Ovary (tissue), 9 donors: ENCODE measurements around the gene EEFSEC. TPM values are rescaled to one million over a fixed set of nuclear protein-coding genes. Genes with fewer than 3 reads are reported as not detected.

ENCODE experiments used
- DNase-seq, 5 donors: peaks; one replicate each; pipeline ENCODE4 v3.0.0-alpha.2; 2019 to 2020
- H3K27ac ChIP-seq, 2 donors: fragments of 200-600 bp; one replicate each; pipeline versions ENCODE4 v1.5.1 to v1.8.0; 2019 to 2022
- H3K27me3 ChIP-seq: fragments of 200-600 bp; one replicate; pipeline ENCODE4 v1.8.0; 2022
- H3K36me3 ChIP-seq: fragments of 200-600 bp; sonication (generic); one replicate; pipeline ENCODE4 v1.5.1; 2019
- H3K4me1 ChIP-seq: one replicate; pipeline ENCODE4 v1.8.1; 2013; ENCODE audit warnings: mild to moderate bottlenecking, moderate library complexity; ENCODE audit not compliant: insufficient read depth
- H3K4me3 ChIP-seq: fragments of 200-600 bp; sonication (generic); one replicate; pipeline ENCODE4 v1.5.1; 2017
- H3K9me3 ChIP-seq, 2 donors: fragments of 200-600 bp in 1 of 2; sonication (generic) in 1 of 2; one replicate each; pipeline versions ENCODE4 v1.5.1 to v1.8.1; 2013 to 2019; ENCODE audit warnings: mild to moderate bottlenecking in 1 of 2, moderate library complexity in 1 of 2
- EP300 ChIP-seq: sonication (generic); formaldehyde crosslinking; IDR thresholded peaks from one replicate; pipeline ENCODE4 v1.6.1; 2017; ENCODE audit warnings: antibody characterized with exemption
- POLR2A ChIP-seq: fragments of 450-650 bp; IDR thresholded peaks from one replicate; pipeline ENCODE4 v1.6.1; 2017; ENCODE audit warnings: antibody characterized with exemption, mild to moderate bottlenecking, moderate library complexity
- WGBS, 3 donors: extraction: QIAGEN DNeasy Blood & Tissue Kit in 1 of 3; methylation state at CpG; one replicate each; pipeline versions ENCODE4 v1.1.5 to v1.1.7; 2013 to 2017; 5-methylcytosine and 5-hydroxymethylcytosine counted together
- intact Hi-C, 4 donors: fragments of 100-400 bp; cut with DNase I; formaldehyde crosslinking; loops; one replicate each; pipeline versions ENCODE4 v1.11.0 to v1.15.1; 2022 to 2023
- polyA plus RNA-seq, 2 donors: library from polyadenylated mRNA; stranded (reverse); fragments of 200-250 nt in 1 of 2; fragments of 350-450 nt in 1 of 2; fragmentation: Illumina TruSeq in 1 of 2; extraction: RNeasy Lipid Tissue Mini Kit (QIAGEN cat#74804) in 1 of 2; gene quantifications; one replicate each; pipeline ENCODE4 v1.2.3, GENCODE V29; 2013 to 2014
- total RNA-seq, 7 donors: library from RNA; depleted of rRNA in 2 of 7; stranded (reverse); fragments of >200 nt in 2 of 7; fragmentation: NEBNext Ultra II Directional in 3 of 7; extraction: Animal tissue kit (Norgen Biotek cat#: 25700) in 3 of 7; gene quantifications; one replicate each; pipeline versions ENCODE4 v1.1.0 to v1.2.4, GENCODE V29; 2016 to 2023
- TF ChIP-seq, protein P1 (sequence below), 3 donors: fragments of 450-650 bp in 2 of 3; fragments of 200-600 bp in 1 of 3; IDR thresholded peaks; one replicate each; pipeline versions ENCODE4 v1.5.1 to v1.8.0; 2016 to 2022; ENCODE audit warnings: antibody characterized with exemption in 3 of 3, mild to moderate bottlenecking in 1 of 3
- donor health status: DM: no; HTN: no; CAD: no; lungs with moderate emphysema.
- donor health status: DM: no; HTN: no; CAD: no.
- donor health status: Bipolar disorder and iron deficiency.
- donor health status: DM: yes; HTN: yes; CAD: no.
- donor health status: DM: no; HTN: no; CAD: no.
- donor health status: DM: yes; HTN: yes; CAD: no.

The EEFSEC gene
- total and polyA plus RNA-seq, 9 donors: 6.8 to 21.0 (median 15.4) TPM

DNA sequence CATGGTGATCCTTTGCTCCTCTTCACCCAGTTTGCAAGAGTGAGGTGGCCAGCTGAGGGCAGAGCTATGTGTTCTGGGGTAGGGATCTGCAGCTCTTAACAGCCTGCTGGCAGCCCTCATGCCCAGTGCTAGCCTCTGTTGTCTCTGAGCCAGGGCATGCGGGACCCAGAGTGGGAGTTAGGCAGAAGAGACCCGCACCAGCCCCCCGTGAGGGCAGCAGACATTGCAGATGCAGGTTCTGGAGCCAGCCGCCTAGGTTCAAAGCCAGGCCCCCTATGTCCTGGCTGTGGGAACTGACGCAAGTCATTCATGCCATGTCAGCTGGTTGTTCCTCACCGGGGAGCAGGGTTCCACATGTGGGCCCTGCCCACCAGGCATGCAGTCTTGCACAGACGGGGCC is 238.7 kb downstream of the EEFSEC start:
- no peak for DNase-seq
- H3K9me3 ChIP-seq: no peaks in the 10 kb centered on the region
- intact Hi-C loops: no loop called here
- WGBS, 3 donors: 82 to 97% (median 93%) methylated on average over 3 to 7 of the region's 7 CpGs
- H3K4me1 ChIP-seq: no peaks in the 10 kb centered on the region
- H3K36me3 ChIP-seq: no peaks in the 10 kb centered on the region
- no peaks in the 10 kb centered on the region for H3K27me3 ChIP-seq
- H3K27ac ChIP-seq: no peak overlapping the region
- no peak overlapping the region for H3K4me3 ChIP-seq
- no peak for TF ChIP-seq EP300
- no peak for TF ChIP-seq POLR2A
- TF ChIP-seq, protein P1, sequence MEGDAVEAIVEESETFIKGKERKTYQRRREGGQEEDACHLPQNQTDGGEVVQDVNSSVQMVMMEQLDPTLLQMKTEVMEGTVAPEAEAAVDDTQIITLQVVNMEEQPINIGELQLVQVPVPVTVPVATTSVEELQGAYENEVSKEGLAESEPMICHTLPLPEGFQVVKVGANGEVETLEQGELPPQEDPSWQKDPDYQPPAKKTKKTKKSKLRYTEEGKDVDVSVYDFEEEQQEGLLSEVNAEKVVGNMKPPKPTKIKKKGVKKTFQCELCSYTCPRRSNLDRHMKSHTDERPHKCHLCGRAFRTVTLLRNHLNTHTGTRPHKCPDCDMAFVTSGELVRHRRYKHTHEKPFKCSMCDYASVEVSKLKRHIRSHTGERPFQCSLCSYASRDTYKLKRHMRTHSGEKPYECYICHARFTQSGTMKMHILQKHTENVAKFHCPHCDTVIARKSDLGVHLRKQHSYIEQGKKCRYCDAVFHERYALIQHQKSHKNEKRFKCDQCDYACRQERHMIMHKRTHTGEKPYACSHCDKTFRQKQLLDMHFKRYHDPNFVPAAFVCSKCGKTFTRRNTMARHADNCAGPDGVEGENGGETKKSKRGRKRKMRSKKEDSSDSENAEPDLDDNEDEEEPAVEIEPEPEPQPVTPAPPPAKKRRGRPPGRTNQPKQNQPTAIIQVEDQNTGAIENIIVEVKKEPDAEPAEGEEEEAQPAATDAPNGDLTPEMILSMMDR (IDR thresholded peaks at IDR 0.05): no peak

DNA sequence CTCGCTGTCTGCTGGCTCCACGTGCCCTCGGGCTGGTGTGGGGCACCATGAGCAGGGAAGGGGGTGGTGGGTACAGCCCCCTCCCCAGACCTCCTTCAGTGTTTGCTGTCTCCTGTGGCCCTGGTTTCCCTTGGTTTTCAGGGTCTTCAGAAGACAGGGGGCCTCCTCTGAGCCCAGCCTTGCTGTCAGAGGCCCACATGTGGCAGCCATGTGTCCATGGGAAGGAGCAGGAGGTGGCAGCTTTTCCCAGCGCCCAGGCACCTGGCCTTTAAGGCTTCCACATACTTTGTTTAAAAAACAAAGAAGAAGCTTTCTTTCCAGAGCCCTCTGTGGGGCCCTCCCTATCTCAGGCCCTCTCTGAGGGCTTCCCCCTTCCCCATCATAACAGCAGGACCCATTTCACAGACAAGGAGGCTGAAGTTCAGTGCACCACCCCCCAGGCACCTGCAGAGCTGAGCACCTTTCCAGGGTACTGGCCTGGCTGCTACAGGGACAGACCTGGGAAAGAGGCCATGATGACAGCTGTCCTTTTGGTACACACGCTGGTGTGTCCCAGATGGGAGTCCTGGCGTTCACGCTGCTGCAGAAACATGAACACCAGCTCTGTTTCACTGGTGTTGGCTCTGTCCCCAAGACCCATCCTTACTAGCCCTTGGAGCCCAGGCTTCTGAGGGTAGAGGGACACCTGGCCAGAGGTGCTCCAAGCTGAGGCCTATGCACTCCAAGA is 239.7 kb downstream of the EEFSEC start:
- intact Hi-C loops: no loop called here
- TF ChIP-seq POLR2A (no peak), EP300 (no peak)
- TF ChIP-seq, protein P1 (IDR thresholded peaks at IDR 0.05): no peak
- no peaks in the 10 kb centered on the region for H3K9me3 ChIP-seq
- H3K4me1 ChIP-seq: no peaks in the 10 kb centered on the region
- no peak for DNase-seq
- no peak overlapping the region for H3K4me3 ChIP-seq
- 90 to 99% (median 97%) methylated on average over 7 of the region's 7 CpGs for WGBS, 3 donors
- no peaks in the 10 kb centered on the region for H3K27me3 ChIP-seq
- H3K36me3 ChIP-seq: no peaks in the 10 kb centered on the region
- H3K27ac ChIP-seq: no peak overlapping the region

DNA sequence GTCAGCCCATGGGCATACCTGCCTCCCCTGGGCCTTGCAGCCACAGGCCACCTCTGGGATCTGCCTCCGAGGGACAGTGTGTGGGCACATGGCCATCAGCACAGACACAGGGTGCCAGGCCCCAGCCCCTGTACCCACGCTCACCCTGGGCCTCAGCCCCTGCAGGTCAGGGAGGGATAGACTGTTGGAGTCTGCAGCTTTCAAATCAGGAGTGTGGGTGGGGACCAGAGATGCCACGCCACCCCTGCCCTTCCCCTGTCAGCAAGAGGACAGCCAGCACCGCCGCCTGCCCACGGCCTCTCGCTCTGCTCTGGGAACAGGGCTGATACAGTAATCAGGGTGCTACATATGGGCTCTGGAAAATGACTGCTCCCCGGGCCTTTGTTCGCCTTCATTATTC is 240.8 kb downstream of the EEFSEC start:
- intact Hi-C loops: no loop called here
- TF ChIP-seq, protein P1 (IDR thresholded peaks at IDR 0.05): no peak
- no peak for TF ChIP-seq EP300
- TF ChIP-seq POLR2A: no peak
- no peak for DNase-seq
- no peak overlapping the region for H3K4me3 ChIP-seq
- WGBS, 3 donors: 95 to 99% (median 98%) methylated on average over 9 of the region's 9 CpGs
- H3K27me3 ChIP-seq: no peaks in the 10 kb centered on the region
- H3K9me3 ChIP-seq: no peaks in the 10 kb centered on the region
- H3K36me3 ChIP-seq: no peaks in the 10 kb centered on the region
- H3K27ac ChIP-seq: no peak overlapping the region
- H3K4me1 ChIP-seq: no peaks in the 10 kb centered on the region

DNA sequence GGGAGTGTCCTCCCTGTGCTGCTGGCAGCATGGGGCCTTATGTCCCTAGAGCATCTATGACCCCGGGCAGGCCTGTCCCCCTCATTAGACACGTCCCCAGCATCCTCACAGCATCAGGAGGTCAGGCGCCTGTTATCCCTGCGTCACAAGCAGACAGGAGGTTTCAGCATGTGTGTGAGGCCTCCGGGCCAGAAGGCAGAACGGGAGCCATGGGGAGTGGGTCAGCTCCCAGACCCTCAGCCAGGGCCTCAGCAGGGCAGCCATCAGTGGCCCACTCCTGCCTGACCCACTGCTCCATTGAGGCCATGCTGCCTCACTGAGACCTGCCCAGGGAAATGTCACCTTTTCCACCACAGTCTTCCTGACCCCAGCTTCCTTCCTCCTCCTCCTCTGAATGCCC is 241.8 kb downstream of the EEFSEC start:
- no peaks in the 10 kb centered on the region for H3K27me3 ChIP-seq
- no peaks in the 10 kb centered on the region for H3K9me3 ChIP-seq
- H3K4me1 ChIP-seq: no peaks in the 10 kb centered on the region
- H3K27ac ChIP-seq: no peak overlapping the region
- intact Hi-C loops: no loop called here
- TF ChIP-seq EP300 (no peak), POLR2A (no peak)
- TF ChIP-seq, protein P1 (IDR thresholded peaks at IDR 0.05): no peak
- no peak overlapping the region for H3K4me3 ChIP-seq
- H3K36me3 ChIP-seq: no peaks in the 10 kb centered on the region
- no peak for DNase-seq
- WGBS, 3 donors: 79 to 96% (median 93%) methylated on average over 6 of the region's 6 CpGs
